Mesendoderm (in vitro differentiated cells): ENCODE data around the gene MLH1.
"Not testable (repeated sequence)": the region's sequence is repeated elsewhere in the genome, so short reads cannot be mapped to it uniquely, and the experiment has no call there.

Experiments
- DNase-seq: peaks from one replicate; pipeline ENCODE4 v3.0.0; 2013
- H2AK5ac ChIP-seq: 2 replicates; pipeline ENCODE4 v1.6.1; 2013; ENCODE audit warnings: low read length, inconsistent platforms
- H2BK120ac ChIP-seq: 2 replicates; pipeline ENCODE4 v1.6.1; 2013; ENCODE audit warnings: low read depth, mild to moderate bottlenecking, low read length, moderate library complexity, mixed read lengths
- H2BK15ac ChIP-seq: replicated peaks from 2 replicates; pipeline ENCODE4 v1.6.1; 2013; ENCODE audit warnings: low read depth, mild to moderate bottlenecking, moderate library complexity
- H2BK5ac ChIP-seq: 2 replicates; pipeline ENCODE4 v1.6.1; 2013; ENCODE audit warnings: low read length, inconsistent platforms
- H3K18ac ChIP-seq: 2 replicates; pipeline ENCODE4 v1.6.1; 2013; ENCODE audit warnings: mild to moderate bottlenecking, low read length, mixed read lengths
- H3K23ac ChIP-seq: one replicate; pipeline ENCODE4 v1.6.1; 2013; ENCODE audit warnings: low read length
- H3K27ac ChIP-seq: 2 replicates; pipeline ENCODE4 v1.5.1; 2013; ENCODE audit warnings: low read depth, mild to moderate bottlenecking, inconsistent platforms, low read length, moderate library complexity
- H3K27me3 ChIP-seq: 2 replicates; pipeline ENCODE4 v1.6.1; 2013; ENCODE audit warnings: low read length, control low read depth, mild to moderate bottlenecking, inconsistent platforms; ENCODE audit not compliant: insufficient read depth, poor library complexity
- H3K36me3 ChIP-seq: 2 replicates; pipeline ENCODE4 v1.6.1; 2013; ENCODE audit warnings: low read length, inconsistent platforms; ENCODE audit not compliant: control insufficient read depth, insufficient read depth
- H3K4ac ChIP-seq: one replicate; pipeline ENCODE4 v1.6.1; 2013; ENCODE audit warnings: low read depth, mild to moderate bottlenecking, low read length, moderate library complexity
- H3K4me1 ChIP-seq: 2 replicates; pipeline ENCODE4 v1.6.1; 2013; ENCODE audit warnings: low read depth, low read length, inconsistent platforms; ENCODE audit not compliant: control insufficient read depth
- H3K4me2 ChIP-seq: 2 replicates; pipeline ENCODE4 v1.6.1; 2013; ENCODE audit warnings: low read length
- H3K4me3 ChIP-seq: 2 replicates; pipeline ENCODE4 v1.5.1; 2013; ENCODE audit warnings: mild to moderate bottlenecking, low read length
- H3K56ac ChIP-seq: one replicate; pipeline ENCODE4 v1.6.1; 2013; ENCODE audit warnings: low read length
- H3K79me1 ChIP-seq: 2 replicates; pipeline ENCODE4 v1.6.1; 2013; ENCODE audit warnings: low read length, inconsistent platforms
- H3K79me2 ChIP-seq: 2 replicates; pipeline ENCODE4 v1.6.1; 2013; ENCODE audit warnings: mild to moderate bottlenecking, low read length; ENCODE audit not compliant: control insufficient read depth, insufficient read depth
- H3K9ac ChIP-seq: 2 replicates; pipeline ENCODE4 v1.6.1; 2013; ENCODE audit warnings: low read length, inconsistent platforms
- H4K5ac ChIP-seq: one replicate; pipeline ENCODE4 v1.6.1; 2013; ENCODE audit warnings: low read length
- H4K8ac ChIP-seq: one replicate; pipeline ENCODE4 v1.6.1; 2013; ENCODE audit warnings: low read depth, mild to moderate bottlenecking, control low read depth, low read length, moderate library complexity
- WGBS: extraction: QIAGEN DNeasy Blood & Tissue Kit; methylation state at CpG from one replicate; pipeline ENCODE4 v1.1.7; 2013; ENCODE audit warnings: low lambda C conversion rate, missing lambda C conversion rate; ENCODE audit not compliant: insufficient coverage; ENCODE audit errors: extremely low coverage; 5-methylcytosine and 5-hydroxymethylcytosine counted together

Gene MLH1

GRCh38 chr3:37041546-37042195, 48.4 kb downstream of the MLH1 start:
- WGBS = no CpG with 5 or more reads among the region's 1 CpG
- Histone ChIP-seq H3K79me2 (no peaks in the 10 kb centered on the region), H4K8ac (no peak overlapping the region), H3K79me1 (no peaks in the 10 kb centered on the region), H3K4me3 (no peak overlapping the region), H3K4ac (no peak overlapping the region), H3K36me3 (peaks cover 6% of the 10 kb centered on the region), H3K27ac (no peak overlapping the region), H3K4me2 (no peak overlapping the region), H2BK120ac (no peak overlapping the region), H3K23ac (no peak overlapping the region), H3K9ac (no peak overlapping the region), H3K56ac (no peak overlapping the region), H3K18ac (no peak overlapping the region), H3K27me3 (no peaks in the 10 kb centered on the region), H2AK5ac (no peak overlapping the region), H4K5ac (no peak overlapping the region), H3K4me1 (no peaks in the 10 kb centered on the region), H2BK15ac (no peak overlapping the region), H2BK5ac (no peak overlapping the region)
- no peak for DNase-seq

- not testable (repeated sequence) for H3K18ac ChIP-seq, H3K4me3 ChIP-seq, DNase-seq, H3K4me1 ChIP-seq, H3K9ac ChIP-seq, H3K23ac ChIP-seq, H2BK5ac ChIP-seq, H3K56ac ChIP-seq, H3K27ac ChIP-seq, H2AK5ac ChIP-seq, H2BK120ac ChIP-seq, H2BK15ac ChIP-seq, H4K8ac ChIP-seq, H3K36me3 ChIP-seq, H3K4me2 ChIP-seq, H3K4ac ChIP-seq, H4K5ac ChIP-seq, H3K27me3 ChIP-seq, H3K79me2 ChIP-seq, H3K79me1 ChIP-seq
- no CpG with 5 or more reads among the region's 3 CpGs for WGBS
Measured at GRCh38 chr3:37042712-37043111, 49.4 kb downstream of the MLH1 start.

- DNase-seq = no peak
- Histone ChIP-seq H3K9ac (no peak overlapping the region), H2BK5ac (no peak overlapping the region), H3K27me3 (no peaks in the 10 kb centered on the region), H3K79me2 (no peaks in the 10 kb centered on the region), H3K36me3 (peaks cover 9% of the 10 kb centered on the region), H4K8ac (no peak overlapping the region), H4K5ac (no peak overlapping the region), H3K56ac (no peak overlapping the region), H3K4me1 (no peaks in the 10 kb centered on the region), H3K4ac (no peak overlapping the region), H3K27ac (no peak overlapping the region), H3K18ac (no peak overlapping the region), H3K4me2 (no peak overlapping the region), H3K79me1 (no peaks in the 10 kb centered on the region), H2AK5ac (no peak overlapping the region), H3K23ac (no peak overlapping the region), H3K4me3 (no peak overlapping the region), H2BK120ac (no peak overlapping the region), H2BK15ac (no peak overlapping the region)
- WGBS = no CpG with 5 or more reads among the region's 1 CpG
Measured at GRCh38 chr3:37050282-37050681, 57.0 kb downstream of the MLH1 start.

GRCh38 chr3:37052860-37053259, 59.5 kb downstream of the MLH1 start:
- no peaks in the 10 kb centered on the region for H3K4me1 ChIP-seq
- no peak overlapping the region for H2BK120ac ChIP-seq
- no peak overlapping the region for H2BK5ac ChIP-seq
- H3K36me3 ChIP-seq = peaks cover 8% of the 10 kb centered on the region
- H3K56ac ChIP-seq = no peak overlapping the region
- no peak overlapping the region for H2AK5ac ChIP-seq
- no peak overlapping the region for H3K4me2 ChIP-seq
- no peak overlapping the region for H3K27ac ChIP-seq
- H4K5ac ChIP-seq = no peak overlapping the region
- no peak overlapping the region for H3K4me3 ChIP-seq
- H3K27me3 ChIP-seq = no peaks in the 10 kb centered on the region
- H3K79me1 ChIP-seq = no peaks in the 10 kb centered on the region
- no peak overlapping the region for H3K23ac ChIP-seq
- no peaks in the 10 kb centered on the region for H3K79me2 ChIP-seq
- H2BK15ac ChIP-seq = no peak overlapping the region
- no peak overlapping the region for H4K8ac ChIP-seq
- H3K9ac ChIP-seq = no peak overlapping the region
- no peak for DNase-seq
- no peak overlapping the region for H3K4ac ChIP-seq
- H3K18ac ChIP-seq = no peak overlapping the region

- 100% methylated on average over 1 of the region's 6 CpGs for WGBS
- H3K4me2 ChIP-seq = no peak overlapping the region
- H4K5ac ChIP-seq = no peak overlapping the region
- no peak overlapping the region for H3K4ac ChIP-seq
- H2BK5ac ChIP-seq = no peak overlapping the region
- no peak overlapping the region for H3K9ac ChIP-seq
- no peak overlapping the region for H2AK5ac ChIP-seq
- H3K36me3 ChIP-seq = peaks cover 8% of the 10 kb centered on the region
- no peak overlapping the region for H3K27ac ChIP-seq
- no peak overlapping the region for H3K23ac ChIP-seq
- no peak overlapping the region for H2BK120ac ChIP-seq
- H3K4me3 ChIP-seq = no peak overlapping the region
- no peak overlapping the region for H2BK15ac ChIP-seq
- H4K8ac ChIP-seq = no peak overlapping the region
- no peaks in the 10 kb centered on the region for H3K27me3 ChIP-seq
- DNase-seq = no peak
- no peak overlapping the region for H3K18ac ChIP-seq
- H3K79me1 ChIP-seq = no peaks in the 10 kb centered on the region
- no peak overlapping the region for H3K56ac ChIP-seq
- H3K79me2 ChIP-seq = no peaks in the 10 kb centered on the region
- H3K4me1 ChIP-seq = no peaks in the 10 kb centered on the region
Measured at GRCh38 chr3:37053337-37053736, 60.0 kb downstream of the MLH1 start.

- Histone ChIP-seq H2BK120ac (no peak overlapping the region), H3K4me1 (no peaks in the 10 kb centered on the region), H4K8ac (no peak overlapping the region), H3K36me3 (peaks cover 6% of the 10 kb centered on the region), H3K27me3 (no peaks in the 10 kb centered on the region), H3K79me2 (no peaks in the 10 kb centered on the region), H2BK5ac (no peak overlapping the region), H3K4ac (no peak overlapping the region), H3K9ac (no peak overlapping the region), H3K27ac (no peak overlapping the region), H4K5ac (no peak overlapping the region), H3K79me1 (no peaks in the 10 kb centered on the region), H3K18ac (no peak overlapping the region), H3K23ac (no peak overlapping the region), H3K4me3 (no peak overlapping the region), H2AK5ac (no peak overlapping the region), H3K4me2 (no peak overlapping the region), H2BK15ac (no peak overlapping the region), H3K56ac (no peak overlapping the region)
- no CpG with 5 or more reads among the region's 2 CpGs for WGBS
- no peak for DNase-seq
Measured at GRCh38 chr3:37053753-37054152, 60.4 kb downstream of the MLH1 start.
